HCT116 (cell line): ENCODE measurements around the gene OLA1. TPM values are rescaled to one million over a fixed set of nuclear protein-coding genes. Genes with fewer than 3 reads are reported as not detected.

Source experiments
- ATAC-seq: fragments of 200-7000 bp; cut with Tn5 transposase; 2 replicates; pipeline ENCODE4 v1.9.1; 2020; ENCODE audit warnings: mild to moderate bottlenecking, moderate library complexity
- BruUV-seq: library from RNA; stranded (reverse); fragments of 400-500 nt; replicated peaks from 2 replicates; lab custom pipeline; 2021; lab: Mats Ljungman, UMichigan
- CTCF ChIA-PET: fragments of 300-600 bp; sonication (Branson Sonifier 250); formaldehyde crosslinking; loops from one replicate; lab custom pipeline; 2021; ENCODE audit warnings: antibody characterized with exemption; lab: Charles Lee
- POLR2A ChIA-PET: fragments of 300-600, 350-600 bp; sonication (Branson Sonifier 250); formaldehyde crosslinking; loops from one replicate; lab custom pipeline; 2021; ENCODE audit warnings: antibody characterized with exemption; lab: Charles Lee
- RAD21 ChIA-PET, 2 experiments: fragments of 300-600 bp; sonication (Branson Sonifier 250); formaldehyde crosslinking; loops; one replicate each; lab custom pipeline; 2023; ENCODE audit warnings: low total read pairs in 2 of 2; ENCODE audit not compliant: uncharacterized antibody in 2 of 2, unreplicated experiment in 2 of 2, low non-redundant PET in 1 of 2; lab: Charles Lee
- DNase-seq: peaks from one replicate; pipeline ENCODE4 v3.0.0-alpha.2; 2010; ENCODE audit warnings: low read depth, low spot score
- H2AFZ ChIP-seq: fragments of 200-600 bp; shearing (Covaris generic), sonication (generic); 2 replicates; pipeline ENCODE4 v1.6.1; 2017; ENCODE audit warnings: low read depth, mixed run types, mixed read lengths, antibody characterized with exemption, low read length; ENCODE audit not compliant: poor library complexity, severe bottlenecking
- H3K27ac ChIP-seq: 2 replicates; pipeline ENCODE4 v1.5.1; 2012; ENCODE audit warnings: low read depth, low read length
- H3K27me3 ChIP-seq: fragments of 200-600 bp; sonication (generic); 2 replicates; pipeline ENCODE4 v1.6.1; 2016; ENCODE audit warnings: mixed run types, low read length, mixed read lengths; ENCODE audit not compliant: insufficient read depth
- H3K36me3 ChIP-seq, 2 experiments: fragments of 200-500 bp in 1 of 2; fragments of 200-600 bp in 1 of 2; sonication (Bioruptor generic) in 1 of 2; sonication (generic) in 1 of 2; 2 replicates each; pipeline versions ENCODE4 v1.5.1 to v1.6.1; 2014 to 2016; ENCODE audit warnings: low read length in 2 of 2, inconsistent platforms in 1 of 2, mixed read lengths in 1 of 2, mixed run types in 1 of 2; ENCODE audit not compliant: insufficient read depth in 2 of 2, control insufficient read depth in 1 of 2
- H3K4me1 ChIP-seq, 2 experiments: fragments of 200-600 bp in 1 of 2; sonication (generic) in 1 of 2; 2 replicates each; pipeline versions ENCODE4 v1.5.1 to v1.6.1; 2012 to 2017; ENCODE audit warnings: low read length in 2 of 2, inconsistent platforms in 1 of 2, mild to moderate bottlenecking in 1 of 2, mixed read lengths in 1 of 2, mixed run types in 1 of 2, moderate library complexity in 1 of 2; ENCODE audit not compliant: insufficient read depth in 2 of 2, control insufficient read depth in 1 of 2
- H3K4me2 ChIP-seq: fragments of 200-600 bp; sonication (generic); 2 replicates; pipeline ENCODE4 v1.6.1; 2017; ENCODE audit warnings: mixed run types, low read length, mixed read lengths
- H3K4me3 ChIP-seq, 2 experiments: fragments of 200-600 bp in 1 of 2; sonication (generic) in 1 of 2; replicated peaks in 1 of 2; 2 replicates each; pipeline ENCODE4 v1.5.1; 2011 to 2016; ENCODE audit warnings: low read length in 2 of 2, control low read depth in 1 of 2, low read depth in 1 of 2, mild to moderate bottlenecking in 1 of 2, mixed read lengths in 1 of 2, mixed run types in 1 of 2
- H3K79me2 ChIP-seq: fragments of 200-600 bp; sonication (generic); 2 replicates; pipeline ENCODE4 v1.6.1; 2017; ENCODE audit warnings: mild to moderate bottlenecking, mixed run types, low read length, moderate library complexity, mixed read lengths; ENCODE audit not compliant: insufficient read depth
- H3K9ac ChIP-seq: fragments of 200-600 bp; sonication (generic); 2 replicates; pipeline ENCODE4 v1.6.1; 2016; ENCODE audit warnings: low read length, mixed read lengths
- H3K9me2 ChIP-seq: fragments of 200-600 bp; sonication (generic), shearing (Covaris generic); 2 replicates; pipeline ENCODE4 v1.6.1; 2017; ENCODE audit warnings: mixed run types, mild to moderate bottlenecking, moderate library complexity; ENCODE audit not compliant: insufficient read depth
- H3K9me3 ChIP-seq, 2 experiments: fragments of 200-500 bp in 1 of 2; fragments of 200-600 bp in 1 of 2; sonication (Bioruptor generic) in 1 of 2; sonication (generic) in 1 of 2; 2 replicates each; pipeline ENCODE4 v1.6.1; 2014 to 2017; ENCODE audit warnings: low read length in 2 of 2, mixed read lengths in 2 of 2, inconsistent platforms in 1 of 2, low read depth in 1 of 2, mild to moderate bottlenecking in 1 of 2, mixed run types in 1 of 2, moderate library complexity in 1 of 2; ENCODE audit not compliant: control insufficient read depth in 1 of 2, insufficient read depth in 1 of 2
- H4K20me1 ChIP-seq: fragments of 200-600 bp; sonication (generic), shearing (Covaris generic); 2 replicates; pipeline ENCODE4 v1.6.1; 2017; ENCODE audit warnings: mixed run types, mild to moderate bottlenecking, moderate library complexity; ENCODE audit not compliant: insufficient read depth
- ATF3 ChIP-seq: IDR thresholded peaks from 2 replicates; pipeline ENCODE4 v1.6.1; 2012
- CBX3 ChIP-seq: IDR thresholded peaks from 2 replicates; pipeline ENCODE4 v1.6.1; 2012; ENCODE audit warnings: low read depth
- CTCF ChIP-seq, 3 experiments: fragments of 200-600 bp in 1 of 3; sonication (generic) in 1 of 3; IDR thresholded peaks in 2 of 3; conservative IDR thresholded peaks in 1 of 3; 2 replicates each; pipeline ENCODE4 v1.5.1; 2012 to 2017; ENCODE audit warnings: low read depth in 2 of 3, low read length in 2 of 3, antibody characterized with exemption in 1 of 3, borderline replicate concordance in 1 of 3, control low read depth in 1 of 3, mild to moderate bottlenecking in 1 of 3, mixed read lengths in 1 of 3, mixed run types in 1 of 3, moderate library complexity in 1 of 3; ENCODE audit not compliant: insufficient read depth in 1 of 3
- ELF1 ChIP-seq: IDR thresholded peaks from 2 replicates; pipeline ENCODE4 v1.6.1; 2012; ENCODE audit warnings: low read depth, borderline replicate concordance
- EZH2 ChIP-seq: fragments of 200-600 bp; sonication (generic); IDR thresholded peaks from 2 replicates; pipeline ENCODE4 v1.6.1; 2017; ENCODE audit warnings: antibody characterized with exemption, mixed run types
- EZH2phosphoT487 ChIP-seq: fragments of 200-600 bp; IDR thresholded peaks from 2 replicates; pipeline ENCODE4 v1.6.1; 2018; ENCODE audit warnings: antibody characterized with exemption, borderline replicate concordance
- FOSL1 ChIP-seq: IDR thresholded peaks from 2 replicates; pipeline ENCODE4 v1.6.1; 2012; ENCODE audit warnings: low read depth
- JUND ChIP-seq: IDR thresholded peaks from 2 replicates; pipeline ENCODE4 v1.6.1; 2012
- MAX ChIP-seq: IDR thresholded peaks from 2 replicates; pipeline ENCODE4 v1.6.1; 2012
- POLR2AphosphoS5 ChIP-seq: IDR thresholded peaks from 2 replicates; pipeline ENCODE4 v1.6.1; 2011; ENCODE audit warnings: mild to moderate bottlenecking, low read depth, low read length, moderate library complexity
- RAD21 ChIP-seq: IDR thresholded peaks from 2 replicates; pipeline ENCODE4 v1.6.1; 2012; ENCODE audit warnings: low read depth, mild to moderate bottlenecking
- REST ChIP-seq: IDR thresholded peaks from 2 replicates; pipeline ENCODE4 v1.6.1; 2012; ENCODE audit warnings: low read depth
- SIN3A ChIP-seq: IDR thresholded peaks from 2 replicates; pipeline ENCODE4 v1.6.1; 2012; ENCODE audit warnings: low read depth
- SP1 ChIP-seq: IDR thresholded peaks from 2 replicates; pipeline ENCODE4 v1.6.1; 2012; ENCODE audit warnings: low read depth
- SRF ChIP-seq: IDR thresholded peaks from 2 replicates; pipeline ENCODE4 v1.6.1; 2012; ENCODE audit warnings: low read depth
- TCF7L2 ChIP-seq: IDR thresholded peaks from 2 replicates; pipeline ENCODE4 v1.7.0; 2011; ENCODE audit warnings: borderline replicate concordance, inconsistent platforms; ENCODE audit not compliant: insufficient read depth, insufficient read length; ENCODE audit errors: extremely low read depth
- YY1 ChIP-seq: IDR thresholded peaks from 2 replicates; pipeline ENCODE4 v1.6.1; 2011; ENCODE audit warnings: low read length, low read depth, moderate library complexity, mild to moderate bottlenecking; ENCODE audit not compliant: insufficient replicate concordance; ENCODE audit errors: extremely low read depth
- ZBTB33 ChIP-seq: IDR thresholded peaks from 2 replicates; pipeline ENCODE4 v1.6.1; 2011; ENCODE audit warnings: mild to moderate bottlenecking, low read length, moderate library complexity; ENCODE audit not compliant: insufficient replicate concordance; ENCODE audit errors: extremely low read depth
- ZFX ChIP-seq: fragments of 450-650 bp; IDR thresholded peaks from 2 replicates; pipeline ENCODE4 v1.6.1; 2017
- ZNF274 ChIP-seq: fragments of 200-500 bp; sonication (Bioruptor generic); IDR thresholded peaks from 2 replicates; pipeline ENCODE4 v1.6.1; 2014; ENCODE audit warnings: mild to moderate bottlenecking, low read depth, low read length, inconsistent platforms
- intact Hi-C: fragments of 100-400 bp; cut with micrococcal nuclease; formaldehyde crosslinking; loops from 2 replicates; pipeline ENCODE4 v1.10.0; 2022
- total RNA-seq: library from RNA; stranded (reverse); gene quantifications from one replicate; pipeline ENCODE4 v1.2.1, GENCODE V29; 2021; ENCODE audit not compliant: unreplicated experiment

Gene OLA1
- total RNA-seq, 1 experiment from 2014 or later: 219 TPM

GRCh38 chr2:174121612-174122011 is 126.7 kb downstream of the OLA1 start:
- ATAC-seq: peak; percentile 77
- peaks cover 86% of the 10 kb centered on the region in 2 experiments for H3K4me1 ChIP-seq
- BruUV-seq: no TSS peak
- TF ChIP-seq SRF: peak; percentile 58; the same call in 1 of the 2 replicates
- TF ChIP-seq SIN3A: no peak
- TF ChIP-seq YY1: peak; percentile 24
- peak; percentile 95 for TF ChIP-seq JUND
- TF ChIP-seq CBX3: peak; percentile 81
- peak; percentile 24 for TF ChIP-seq ZBTB33
- no peak for TF ChIP-seq REST
- no peak for TF ChIP-seq ZNF274
- no peak for TF ChIP-seq ELF1
- TF ChIP-seq RAD21: no peak
- peak; percentile 88 for TF ChIP-seq SP1
- TF ChIP-seq EZH2: no peak
- peak; percentile 94 for TF ChIP-seq FOSL1
- TF ChIP-seq TCF7L2: no peak
- TF ChIP-seq ZFX: no peak
- no peak for TF ChIP-seq EZH2phosphoT487
- TF ChIP-seq MAX: no peak
- TF ChIP-seq POLR2AphosphoS5: no peak
- no peak for TF ChIP-seq CTCF (IDR thresholded peaks at IDR 0.05 in 2 of 3, conservative IDR thresholded peaks at IDR 0.05 in 1 of 3; ENCODE audit: borderline replicate concordance in 1 of 3, insufficient read depth in 1 of 3, low read depth in 2 of 3, low read length in 2 of 3)
- peak; percentile 56; the same call in 1 of the 2 replicates for TF ChIP-seq ATF3

More at GRCh38 chr2:174121612-174122011, 126.7 kb downstream of the OLA1 start:
- POLR2A ChIA-PET: no interaction called here
- Histone ChIP-seq H3K4me2 (peak overlapping the region; percentile 79), H3K9me2 (no peaks in the 10 kb centered on the region), H3K27me3 (no peaks in the 10 kb centered on the region), H3K36me3 (no peaks in the 10 kb centered on the region), H3K9ac (peak overlapping the region; percentile 32), H3K79me2 (peaks cover 41% of the 10 kb centered on the region), H3K9me3 (no peaks in the 10 kb centered on the region), H4K20me1 (no peaks in the 10 kb centered on the region), H2AFZ (no peak overlapping the region), H3K4me3 (no peak overlapping the region; a peak in 1 of 4 replicates), H3K27ac (peak overlapping the region; percentile 89)
- RAD21 ChIA-PET: interaction anchor here in 1 of 2 experiments (1.3 kb wide), 1 partner anchor 220 kb away, joined by 7 read pairs; no protein-coding TSS in a partner anchor
- intact Hi-C loops: loop anchor here (2.0 to 5.0 kb wide), 2 partner anchors 127 to 159 kb away; partner anchors contain the start of gene OLA1
- DNase-seq: peak; percentile 88
- CTCF ChIA-PET: interaction anchor here (1.2 kb wide), 1 partner anchor 220 kb away, joined by 4 read pairs; no protein-coding TSS in a partner anchor
